Activated naive CD8-positive, alpha-beta T cell treated with anti-CD3 and anti-CD28 coated beads for 36 hours (primary cell): ENCODE results near the gene EHBP1. TPM values are rescaled to one million over a fixed set of nuclear protein-coding genes. Genes with fewer than 3 reads are reported as not detected.
"Not testable (repeated sequence)": the region's sequence is repeated elsewhere in the genome, so short reads cannot be mapped to it uniquely, and the experiment has no call there.

ENCODE experiments used
- DNase-seq: peaks from one replicate; pipeline ENCODE4 v3.0.0; 2021
- H3K27ac Mint-ChIP-seq: one replicate; pipeline ENCODE4 v1.8.0; 2022; ENCODE audit warnings: mild to moderate bottlenecking, moderate library complexity, mixed read lengths
- H3K27me3 Mint-ChIP-seq: one replicate; pipeline ENCODE4 v1.8.0; 2022; ENCODE audit warnings: mild to moderate bottlenecking, mixed read lengths
- H3K36me3 Mint-ChIP-seq: one replicate; pipeline ENCODE4 v1.8.0; 2021; ENCODE audit warnings: mild to moderate bottlenecking, mixed read lengths
- H3K4me1 Mint-ChIP-seq: one replicate; pipeline ENCODE4 v1.8.0; 2021; ENCODE audit warnings: mixed read lengths
- H3K4me3 Mint-ChIP-seq: one replicate; pipeline ENCODE4 v1.8.0; 2022; ENCODE audit warnings: mild to moderate bottlenecking, moderate library complexity, mixed read lengths
- H3K9me3 Mint-ChIP-seq: one replicate; pipeline ENCODE4 v1.8.0; 2022; ENCODE audit warnings: mixed read lengths
- total RNA-seq, 2 experiments: library from RNA; stranded (reverse); gene quantifications; one replicate each; pipeline ENCODE4 v1.2.3, GENCODE V29; 2021

The EHBP1 gene
- total RNA-seq, 2 experiments from 2014 or later: 25.3 to 28.2 TPM

DNA sequence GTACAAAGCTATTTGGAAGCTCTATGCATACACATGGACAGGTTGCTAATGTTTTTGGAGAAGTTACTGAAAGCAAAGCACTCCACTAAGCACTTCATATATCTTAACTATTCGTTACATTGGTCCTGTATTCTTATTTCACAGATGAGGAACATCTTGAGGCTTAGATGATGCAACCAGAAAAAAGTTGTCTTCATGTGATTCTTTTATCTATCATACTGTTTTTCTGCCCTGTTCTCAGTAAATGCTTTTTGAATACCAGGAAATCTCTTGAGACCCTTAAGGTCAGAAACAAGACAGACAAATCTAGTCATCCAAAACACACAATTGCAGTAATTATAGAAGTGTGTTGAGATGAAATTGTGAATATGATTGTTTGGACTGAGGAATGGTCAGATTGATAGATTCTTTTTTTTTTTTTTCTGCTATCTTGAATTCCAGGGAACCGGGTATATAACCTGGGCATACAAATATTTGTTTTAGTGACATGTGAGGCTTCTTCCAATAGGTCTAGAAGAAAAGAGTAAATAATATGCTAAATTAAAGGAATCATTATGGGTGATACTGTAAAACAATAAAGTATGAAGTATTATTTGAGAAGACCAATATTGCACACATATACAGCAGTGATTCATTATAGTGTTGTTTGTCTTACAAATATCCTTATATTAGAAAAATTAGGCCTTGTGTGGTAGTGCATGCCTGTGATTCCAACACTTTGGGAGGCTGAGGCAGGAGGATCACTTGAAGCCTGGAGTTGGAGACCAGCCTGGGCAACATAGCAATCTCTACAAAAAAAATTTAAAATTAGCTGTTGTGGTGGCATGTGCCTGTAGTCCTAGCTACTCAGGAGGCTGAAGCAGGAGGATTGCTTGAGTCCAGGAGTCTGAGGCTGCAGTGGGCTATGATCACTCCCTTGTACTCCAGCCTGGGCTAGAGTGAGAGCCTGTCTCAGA, 33.7 kb downstream of the EHBP1 start:
- H3K27me3 Mint-ChIP-seq: no peaks in the 10 kb centered on the region
- no peak for DNase-seq
- no peaks in the 10 kb centered on the region for H3K36me3 Mint-ChIP-seq
- no peaks in the 10 kb centered on the region for H3K9me3 Mint-ChIP-seq
- peak overlapping the region; percentile 43 for H3K27ac Mint-ChIP-seq
- peaks cover 27% of the 10 kb centered on the region for H3K4me1 Mint-ChIP-seq
- no peak overlapping the region for H3K4me3 Mint-ChIP-seq

DNA sequence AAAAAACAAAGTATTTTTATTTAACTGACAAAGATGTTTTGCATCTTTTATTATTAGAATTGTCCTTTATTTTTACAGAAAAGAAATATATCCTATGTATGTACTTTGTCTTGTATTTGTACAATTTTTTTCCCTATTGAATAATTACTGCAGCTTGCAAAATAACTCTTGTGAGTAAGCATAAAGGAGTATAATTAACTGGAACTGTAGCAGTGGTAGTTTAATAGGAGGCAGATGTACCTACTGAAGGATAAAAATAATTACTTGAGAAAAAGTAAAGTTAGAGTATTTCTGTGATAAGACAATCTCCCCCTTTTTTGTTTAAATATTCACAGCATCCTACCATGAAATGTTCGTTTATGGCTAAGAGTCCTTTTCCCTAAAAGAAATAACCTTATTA, 34.7 kb downstream of the EHBP1 start:
- H3K27ac Mint-ChIP-seq: no peak overlapping the region
- H3K4me1 Mint-ChIP-seq: peaks cover 27% of the 10 kb centered on the region
- DNase-seq: no peak
- H3K36me3 Mint-ChIP-seq: no peaks in the 10 kb centered on the region
- H3K9me3 Mint-ChIP-seq: no peaks in the 10 kb centered on the region
- no peaks in the 10 kb centered on the region for H3K27me3 Mint-ChIP-seq
- no peak overlapping the region for H3K4me3 Mint-ChIP-seq

DNA sequence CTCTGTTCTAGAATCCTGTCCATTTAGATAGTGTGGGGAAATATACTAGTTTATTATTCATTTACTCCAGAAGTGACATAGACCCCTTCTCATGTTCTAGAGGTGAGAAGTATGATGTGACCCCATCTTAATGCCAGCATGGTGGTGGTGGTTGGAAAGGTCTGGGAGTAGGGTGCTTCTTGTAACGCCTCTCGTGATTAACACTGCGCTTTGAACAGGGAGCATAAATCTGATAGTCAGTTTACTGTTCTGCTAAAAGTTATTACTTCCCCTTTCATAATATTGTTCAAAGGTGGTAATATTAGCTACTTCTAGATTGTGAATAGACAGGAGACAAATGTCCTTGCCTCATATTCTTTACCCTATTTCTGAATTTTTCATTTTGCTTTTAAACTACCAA, 35.6 kb downstream of the EHBP1 start:
- H3K4me1 Mint-ChIP-seq: peaks cover 30% of the 10 kb centered on the region
- no peaks in the 10 kb centered on the region for H3K27me3 Mint-ChIP-seq
- no peaks in the 10 kb centered on the region for H3K9me3 Mint-ChIP-seq
- no peak overlapping the region for H3K4me3 Mint-ChIP-seq
- no peaks in the 10 kb centered on the region for H3K36me3 Mint-ChIP-seq
- no peak overlapping the region for H3K27ac Mint-ChIP-seq
- no peak for DNase-seq

DNA sequence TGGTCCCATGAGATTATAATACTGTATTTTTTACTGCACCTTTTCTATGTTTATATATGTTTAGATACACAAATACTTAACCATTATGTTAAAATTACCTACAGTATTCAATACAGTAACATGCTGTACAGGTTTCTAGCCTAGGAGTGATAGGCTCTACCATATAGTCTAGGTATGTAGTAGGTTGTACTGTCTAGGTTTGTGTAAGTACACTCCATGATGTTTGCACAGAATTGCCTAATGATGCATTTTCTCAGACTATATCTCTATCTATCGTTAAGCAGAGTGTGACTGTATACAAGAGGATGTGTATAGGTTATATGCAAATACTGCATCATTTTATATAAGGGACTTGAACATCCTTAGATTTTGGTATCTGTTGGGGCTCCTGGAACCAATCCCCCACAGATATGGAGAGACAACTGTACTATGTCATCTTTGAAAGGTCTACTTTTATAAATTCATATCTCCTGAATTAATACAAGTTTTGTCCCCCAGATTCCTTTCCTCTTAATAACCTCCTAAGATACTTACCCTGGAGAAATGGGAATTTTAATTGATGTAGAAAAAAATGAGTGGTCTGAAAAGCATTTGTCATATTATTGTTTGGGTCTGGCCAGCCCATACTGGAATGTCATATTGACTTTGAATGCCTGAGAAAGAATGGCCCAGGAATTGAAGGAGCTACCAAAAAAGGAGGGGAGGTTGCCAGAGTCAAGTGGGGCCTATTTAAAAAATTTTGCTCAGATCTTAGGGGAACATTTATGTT, 36.6 kb downstream of the EHBP1 start:
- Mint-ChIP-seq H3K36me3 (no peaks in the 10 kb centered on the region), H3K4me1 (peaks cover 29% of the 10 kb centered on the region), H3K27ac (no peak overlapping the region), H3K27me3 (no peaks in the 10 kb centered on the region), H3K9me3 (no peaks in the 10 kb centered on the region), H3K4me3 (no peak overlapping the region)
- DNase-seq: no peak

DNA sequence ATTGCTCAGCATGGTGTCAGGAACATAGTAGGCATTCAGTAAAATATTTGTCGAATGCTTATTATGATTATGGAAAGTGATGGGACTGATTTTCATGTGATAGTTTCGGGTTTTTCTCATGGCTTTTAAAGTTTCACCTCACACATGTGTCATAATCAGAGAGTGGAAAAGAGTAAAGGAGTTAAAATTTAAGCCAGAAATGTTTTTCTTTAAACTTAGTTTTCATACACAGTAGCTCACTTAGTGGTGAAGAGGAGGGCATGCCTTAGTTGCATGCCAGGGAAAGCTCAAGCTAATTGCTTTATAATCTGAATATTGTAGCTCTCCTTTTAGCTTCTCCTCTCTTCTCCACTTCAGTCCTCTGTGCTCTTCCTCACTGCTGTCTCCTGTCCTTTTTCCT, 38.0 kb downstream of the EHBP1 start:
- Mint-ChIP-seq H3K4me3 (no peak overlapping the region), H3K36me3 (peaks cover 8% of the 10 kb centered on the region), H3K27me3 (no peaks in the 10 kb centered on the region), H3K27ac (no peak overlapping the region), H3K4me1 (peaks cover 23% of the 10 kb centered on the region), H3K9me3 (peaks cover 2% of the 10 kb centered on the region)
- DNase-seq: no peak

DNA sequence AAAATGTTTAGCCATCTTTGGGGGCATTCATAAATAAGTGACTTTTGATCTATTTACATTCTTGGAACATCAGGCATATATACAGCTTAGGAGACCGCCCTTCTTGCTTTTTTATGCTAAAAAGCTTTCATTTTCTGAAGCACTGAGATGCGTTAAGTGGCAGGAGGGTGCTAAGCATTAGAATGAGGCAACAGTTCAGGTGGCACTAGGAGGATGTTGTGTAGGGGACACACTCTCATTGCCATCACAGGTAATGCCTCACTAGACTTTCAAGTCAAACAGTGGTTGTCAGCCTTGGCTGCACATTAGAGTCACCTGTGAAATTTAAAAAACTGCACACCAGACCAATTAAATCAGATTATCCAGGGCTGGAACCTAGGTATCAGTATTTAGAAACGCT, 39.1 kb downstream of the EHBP1 start:
- Mint-ChIP-seq H3K9me3 (peaks cover 4% of the 10 kb centered on the region), H3K4me1 (peaks cover 13% of the 10 kb centered on the region), H3K27me3 (no peaks in the 10 kb centered on the region), H3K36me3 (peaks cover 14% of the 10 kb centered on the region), H3K4me3 (no peak overlapping the region), H3K27ac (no peak overlapping the region)
- no peak for DNase-seq

DNA sequence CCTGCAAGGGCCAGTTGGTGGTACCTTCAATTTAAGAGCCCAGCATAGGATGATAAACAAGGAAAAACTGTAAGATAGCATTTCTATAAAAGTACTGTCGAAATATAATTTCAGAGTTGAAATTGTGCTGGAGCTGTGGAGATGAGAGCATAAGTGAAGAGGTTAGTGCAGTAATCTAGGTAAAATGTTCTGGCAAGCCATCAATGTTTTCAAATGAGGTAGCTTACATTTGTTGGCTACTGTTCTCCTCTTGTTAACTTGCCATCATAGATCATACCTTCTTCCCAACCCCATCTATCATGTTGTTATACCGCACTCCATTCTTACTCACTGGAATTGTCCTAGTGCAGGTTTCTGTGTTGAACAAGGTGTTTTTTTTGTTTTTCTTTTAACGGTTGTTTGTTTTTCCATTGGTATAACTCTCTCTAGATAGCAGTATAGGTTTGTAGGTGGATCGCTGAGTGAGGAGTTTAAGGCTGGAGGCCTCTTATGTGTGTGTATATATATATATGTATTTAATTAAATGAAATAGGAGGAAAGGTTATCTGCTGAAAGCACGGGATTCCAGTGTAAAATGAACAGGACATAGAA, 40.5 kb downstream of the EHBP1 start:
- no peaks in the 10 kb centered on the region for H3K27me3 Mint-ChIP-seq
- H3K4me1 Mint-ChIP-seq: peaks cover 13% of the 10 kb centered on the region
- peaks cover 28% of the 10 kb centered on the region for H3K36me3 Mint-ChIP-seq

DNA sequence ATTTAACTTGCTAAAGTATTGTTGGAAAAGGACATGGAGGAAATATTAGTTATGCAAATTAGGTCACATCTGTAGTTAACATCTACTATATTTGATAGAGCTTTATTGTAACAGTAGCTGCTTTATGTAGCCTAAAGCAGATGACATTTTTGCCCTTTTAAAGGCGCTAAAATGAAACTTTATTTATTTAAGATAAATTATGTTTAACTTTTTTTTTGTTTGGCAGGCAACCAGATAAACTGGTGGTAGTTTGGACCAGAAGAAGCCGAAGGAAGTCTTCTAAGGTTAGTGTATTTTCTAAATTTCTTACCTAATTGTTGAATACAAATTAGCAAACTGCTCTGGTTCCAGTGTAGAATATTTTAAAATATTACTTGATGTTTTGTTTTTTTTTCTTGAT, 41.7 kb downstream of the EHBP1 start:
- no peak for DNase-seq
- H3K9me3 Mint-ChIP-seq: peaks cover 19% of the 10 kb centered on the region
- no peaks in the 10 kb centered on the region for H3K27me3 Mint-ChIP-seq
- H3K36me3 Mint-ChIP-seq: peaks cover 38% of the 10 kb centered on the region
- peaks cover 11% of the 10 kb centered on the region for H3K4me1 Mint-ChIP-seq
- no peak overlapping the region for H3K27ac Mint-ChIP-seq
- H3K4me3 Mint-ChIP-seq: no peak overlapping the region

More for the DNA sequence above, 40.5 kb downstream of the EHBP1 start:
- H3K27ac Mint-ChIP-seq: no peak overlapping the region
- peaks cover 14% of the 10 kb centered on the region for H3K9me3 Mint-ChIP-seq
- DNase-seq: no peak
- H3K4me3 Mint-ChIP-seq: no peak overlapping the region

DNA sequence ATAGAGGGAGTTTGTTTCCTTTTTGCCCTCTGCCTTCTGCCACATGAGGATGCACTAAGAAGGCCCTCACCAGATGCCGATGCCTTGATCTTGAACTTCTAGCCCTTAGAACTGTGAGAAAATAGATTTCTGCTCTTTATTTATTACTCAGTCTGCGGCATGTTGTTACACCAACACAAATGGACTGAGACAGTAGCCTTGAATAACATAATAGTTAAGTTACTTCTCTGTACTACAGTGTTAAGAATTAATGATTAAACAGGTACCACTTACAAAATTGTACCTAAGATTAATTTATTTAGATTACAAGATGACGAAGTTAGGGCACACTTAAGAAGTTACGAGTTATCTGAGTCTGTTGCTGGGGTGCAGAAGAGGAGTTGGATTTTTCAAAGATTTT, 42.4 kb downstream of the EHBP1 start:
- Mint-ChIP-seq H3K4me1 (peaks cover 9% of the 10 kb centered on the region), H3K27ac (no peak overlapping the region), H3K27me3 (no peaks in the 10 kb centered on the region), H3K4me3 (no peak overlapping the region), H3K36me3 (peaks cover 45% of the 10 kb centered on the region), H3K9me3 (peaks cover 21% of the 10 kb centered on the region)
- DNase-seq: no peak

DNA sequence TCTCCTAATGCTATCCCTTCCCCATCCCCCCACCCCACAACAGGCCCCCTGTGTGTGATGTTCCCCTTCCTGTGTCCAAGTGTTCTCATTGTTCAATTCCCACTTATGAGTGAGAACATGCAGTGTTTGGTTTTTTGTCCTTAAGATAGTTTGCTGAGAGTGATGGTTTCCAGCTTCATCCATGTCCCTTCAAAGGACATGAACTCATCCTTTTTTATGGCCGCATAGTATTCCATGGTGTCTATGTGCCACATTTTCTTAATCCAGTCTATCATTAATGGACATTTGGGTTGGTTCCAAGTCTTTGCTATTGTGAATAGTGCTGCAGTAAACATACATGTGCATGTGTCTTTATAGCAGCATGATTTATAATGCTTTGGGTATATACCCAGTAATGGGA, 43.6 kb downstream of the EHBP1 start:
- H3K4me1 Mint-ChIP-seq, H3K4me3 Mint-ChIP-seq, DNase-seq, H3K27ac Mint-ChIP-seq, H3K27me3 Mint-ChIP-seq: not testable (repeated sequence)
- Mint-ChIP-seq H3K36me3 (peaks cover 56% of the 10 kb centered on the region), H3K9me3 (peaks cover 30% of the 10 kb centered on the region)

DNA sequence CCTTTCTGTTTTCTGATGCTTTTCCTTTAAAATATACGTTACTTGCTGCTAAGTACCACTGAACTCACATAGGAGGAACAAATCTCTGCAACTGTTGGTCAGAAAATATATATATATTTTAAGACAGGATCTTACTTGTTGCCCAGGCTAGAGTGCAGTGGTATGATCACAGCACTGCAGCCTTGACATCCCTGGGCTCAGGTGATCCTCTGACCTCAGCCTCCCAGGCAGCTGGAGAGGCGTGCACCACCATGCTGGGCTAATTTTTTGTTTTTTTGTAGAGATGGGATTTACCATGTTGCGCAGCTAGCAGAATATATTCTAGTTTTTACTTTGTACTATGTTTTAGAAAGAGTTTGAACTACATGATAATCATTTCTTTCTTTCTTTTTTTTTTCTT, 51.5 kb downstream of the EHBP1 start:
- peaks cover 16% of the 10 kb centered on the region for H3K9me3 Mint-ChIP-seq
- peaks cover 32% of the 10 kb centered on the region for H3K36me3 Mint-ChIP-seq
- H3K27me3 Mint-ChIP-seq: no peaks in the 10 kb centered on the region
- no peak overlapping the region for H3K4me3 Mint-ChIP-seq
- no peak overlapping the region for H3K27ac Mint-ChIP-seq
- DNase-seq: no peak
- H3K4me1 Mint-ChIP-seq: peaks cover 5% of the 10 kb centered on the region

DNA sequence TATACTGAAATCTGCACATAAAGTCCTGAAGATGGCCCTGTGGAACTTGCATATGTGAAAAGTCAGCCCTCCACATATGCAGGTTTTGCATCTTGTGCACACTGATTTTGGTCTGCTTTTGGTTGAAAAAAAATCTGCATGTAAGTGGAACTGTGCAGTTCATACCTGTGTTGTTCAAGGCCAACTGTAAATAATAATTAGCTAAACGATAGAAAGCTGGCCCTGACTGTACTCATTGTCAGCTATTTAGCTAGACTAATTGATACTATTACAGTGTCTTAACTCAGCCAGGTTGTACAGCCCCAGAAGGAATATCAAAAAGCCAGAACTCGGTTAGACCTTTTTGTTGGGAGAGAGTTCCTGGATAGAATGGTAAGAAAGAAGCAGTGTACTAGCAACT, 54.5 kb downstream of the EHBP1 start:
- H3K9me3 Mint-ChIP-seq: peaks cover 3% of the 10 kb centered on the region
- H3K27me3 Mint-ChIP-seq: no peaks in the 10 kb centered on the region
- no peak overlapping the region for H3K4me3 Mint-ChIP-seq
- no peak overlapping the region for H3K27ac Mint-ChIP-seq
- no peak for DNase-seq
- H3K4me1 Mint-ChIP-seq: peaks cover 5% of the 10 kb centered on the region
- peaks cover 4% of the 10 kb centered on the region for H3K36me3 Mint-ChIP-seq

DNA sequence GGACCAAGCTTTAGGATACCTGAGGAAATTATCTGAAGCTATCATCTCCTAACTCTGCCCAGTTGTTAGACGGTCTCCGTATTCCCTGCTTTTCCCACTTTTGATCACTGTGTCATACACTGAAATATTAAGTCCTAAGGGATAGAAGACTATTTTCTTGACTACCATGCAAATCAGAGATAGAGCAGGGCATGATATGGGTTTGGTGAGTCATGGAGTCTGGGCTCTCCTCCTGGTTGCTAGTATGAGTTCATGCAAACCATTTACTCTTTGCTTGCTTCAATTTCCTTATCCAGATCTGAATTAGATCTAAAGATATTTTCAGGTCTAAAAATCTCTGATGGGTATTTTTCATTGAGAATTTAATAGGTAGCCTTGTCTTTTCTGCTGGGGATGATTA, 55.0 kb downstream of the EHBP1 start:
- no peak for DNase-seq
- Mint-ChIP-seq H3K4me3 (no peak overlapping the region), H3K27me3 (no peaks in the 10 kb centered on the region), H3K9me3 (no peaks in the 10 kb centered on the region), H3K36me3 (no peaks in the 10 kb centered on the region), H3K4me1 (peaks cover 5% of the 10 kb centered on the region), H3K27ac (no peak overlapping the region)

DNA sequence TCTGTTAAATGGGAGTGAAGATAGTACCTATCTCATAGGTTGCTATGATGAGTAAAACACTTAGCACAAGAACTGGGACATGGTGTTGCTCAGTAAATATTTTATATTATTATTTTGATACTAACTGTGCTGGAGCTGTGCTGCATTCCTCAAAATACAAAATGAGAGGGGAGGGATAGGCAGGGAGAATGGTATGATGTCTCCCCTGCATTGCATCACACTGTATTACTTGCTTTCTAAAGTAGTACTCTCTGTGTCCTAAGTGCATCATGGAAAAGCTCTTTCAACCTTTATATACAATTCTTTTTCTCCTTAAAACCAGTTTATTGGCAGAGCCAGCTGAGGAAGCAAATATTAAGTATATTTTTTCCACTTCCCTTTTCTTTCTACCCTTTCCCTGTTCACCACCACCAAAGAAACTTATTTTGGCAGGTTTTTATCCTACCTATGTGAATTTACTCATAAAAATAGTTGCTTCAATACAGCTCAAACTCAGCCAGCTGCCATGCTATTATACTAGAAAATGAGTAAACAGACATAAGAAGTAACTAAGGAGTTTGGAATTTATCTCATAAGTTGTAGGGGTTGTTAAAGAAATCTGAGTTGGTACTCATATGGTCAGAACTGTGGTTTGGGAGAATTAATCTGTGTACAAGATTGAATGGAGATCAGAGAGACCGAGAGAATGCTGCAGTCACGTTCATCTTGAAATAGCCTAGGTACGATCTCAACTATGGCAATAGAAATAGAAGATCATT, 60.3 kb downstream of the EHBP1 start:
- Mint-ChIP-seq H3K4me3 (no peak overlapping the region), H3K27me3 (no peaks in the 10 kb centered on the region), H3K4me1 (no peaks in the 10 kb centered on the region), H3K27ac (no peak overlapping the region), H3K36me3 (peaks cover 8% of the 10 kb centered on the region), H3K9me3 (peaks cover 3% of the 10 kb centered on the region)
- DNase-seq: no peak

DNA sequence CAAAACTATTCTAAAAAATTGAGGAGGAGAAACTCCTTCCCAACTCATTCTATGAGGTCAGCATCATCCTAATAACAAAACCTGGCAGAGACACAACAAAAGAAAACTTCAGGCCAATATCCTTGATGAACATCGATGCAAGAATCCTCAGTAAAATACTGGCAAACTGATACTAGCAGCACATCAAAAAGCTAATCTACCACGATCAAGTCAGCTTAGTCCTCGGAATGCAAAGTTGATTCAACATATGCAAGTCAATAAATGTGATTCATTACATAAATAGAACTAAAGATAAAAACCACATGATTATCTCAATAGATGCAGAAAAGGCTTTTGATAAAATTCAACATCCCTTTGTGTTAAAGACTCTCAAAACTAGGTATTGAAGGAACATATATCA, 63.1 kb downstream of the EHBP1 start:
- H3K4me1 Mint-ChIP-seq: peaks cover 2% of the 10 kb centered on the region
- peaks cover 3% of the 10 kb centered on the region for H3K9me3 Mint-ChIP-seq
- peaks cover 8% of the 10 kb centered on the region for H3K36me3 Mint-ChIP-seq
- no peaks in the 10 kb centered on the region for H3K27me3 Mint-ChIP-seq
- no peak overlapping the region for H3K4me3 Mint-ChIP-seq
- DNase-seq: no peak
- no peak overlapping the region for H3K27ac Mint-ChIP-seq
